NT2/D1 (cell line): Measurements from ENCODE around the gene SPDYC.

Experiments
- SUZ12 ChIP-seq: IDR thresholded peaks from 2 replicates; pipeline ENCODE4 v1.6.1; 2011; ENCODE audit not compliant: insufficient read length, insufficient read depth; ENCODE audit errors: extremely low read depth
- ZNF274 ChIP-seq: IDR thresholded peaks from 2 replicates; pipeline ENCODE4 v1.6.1; 2011; ENCODE audit warnings: mild to moderate bottlenecking, low read depth, low read length

GRCh38 chr11:65127473-65128181, 42.4 kb upstream of the SPDYC start:
- TF ChIP-seq SUZ12 (no peak), ZNF274 (no peak)
